HG03196 (cell line): Measurements from ENCODE around the gene CHRD.

Experiments
- ATAC-seq: cut with Tn5 transposase; IDR thresholded peaks from one replicate; pipeline ENCODE4 v1.9.1; 2021; ENCODE audit not compliant: unreplicated experiment

The CHRD gene

DNA sequence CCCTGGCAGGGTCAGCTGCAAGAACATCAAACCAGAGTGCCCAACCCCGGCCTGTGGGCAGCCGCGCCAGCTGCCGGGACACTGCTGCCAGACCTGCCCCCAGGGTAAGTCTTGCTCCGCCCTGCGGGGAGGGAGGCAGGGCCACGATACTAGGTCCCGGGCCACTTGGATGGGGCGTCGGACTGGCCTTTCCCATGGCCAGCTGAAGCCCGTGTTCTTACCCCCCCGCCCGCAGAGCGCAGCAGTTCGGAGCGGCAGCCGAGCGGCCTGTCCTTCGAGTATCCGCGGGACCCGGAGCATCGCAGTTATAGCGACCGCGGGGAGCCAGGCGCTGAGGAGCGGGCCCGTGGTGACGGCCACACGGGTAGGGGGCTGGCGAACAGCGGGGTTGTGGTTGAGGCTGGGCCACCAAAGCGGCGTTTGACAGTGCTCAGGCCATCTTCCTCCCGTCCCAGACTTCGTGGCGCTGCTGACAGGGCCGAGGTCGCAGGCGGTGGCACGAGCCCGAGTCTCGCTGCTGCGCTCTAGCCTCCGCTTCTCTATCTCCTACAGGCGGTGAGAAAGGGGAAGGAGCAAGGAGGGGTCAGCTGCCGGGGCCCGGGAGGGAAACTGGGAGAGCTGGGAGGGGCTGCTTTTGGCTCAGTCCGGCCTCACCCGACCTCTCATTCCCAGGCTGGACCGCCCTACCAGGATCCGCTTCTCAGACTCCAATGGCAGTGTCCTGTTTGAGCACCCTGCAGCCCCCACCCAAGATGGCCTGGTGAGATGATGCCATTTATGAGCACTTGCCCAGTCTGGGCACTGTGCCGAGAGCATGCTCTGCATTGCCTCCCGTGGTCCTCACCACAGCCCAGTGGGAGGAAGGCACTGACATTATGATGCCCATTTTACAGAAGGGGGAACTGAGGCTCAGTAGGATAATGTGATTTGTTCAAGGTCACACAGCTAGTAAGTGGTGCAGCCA is 1.7 kb downstream of the CHRD start:
- ATAC-seq = no peak

DNA sequence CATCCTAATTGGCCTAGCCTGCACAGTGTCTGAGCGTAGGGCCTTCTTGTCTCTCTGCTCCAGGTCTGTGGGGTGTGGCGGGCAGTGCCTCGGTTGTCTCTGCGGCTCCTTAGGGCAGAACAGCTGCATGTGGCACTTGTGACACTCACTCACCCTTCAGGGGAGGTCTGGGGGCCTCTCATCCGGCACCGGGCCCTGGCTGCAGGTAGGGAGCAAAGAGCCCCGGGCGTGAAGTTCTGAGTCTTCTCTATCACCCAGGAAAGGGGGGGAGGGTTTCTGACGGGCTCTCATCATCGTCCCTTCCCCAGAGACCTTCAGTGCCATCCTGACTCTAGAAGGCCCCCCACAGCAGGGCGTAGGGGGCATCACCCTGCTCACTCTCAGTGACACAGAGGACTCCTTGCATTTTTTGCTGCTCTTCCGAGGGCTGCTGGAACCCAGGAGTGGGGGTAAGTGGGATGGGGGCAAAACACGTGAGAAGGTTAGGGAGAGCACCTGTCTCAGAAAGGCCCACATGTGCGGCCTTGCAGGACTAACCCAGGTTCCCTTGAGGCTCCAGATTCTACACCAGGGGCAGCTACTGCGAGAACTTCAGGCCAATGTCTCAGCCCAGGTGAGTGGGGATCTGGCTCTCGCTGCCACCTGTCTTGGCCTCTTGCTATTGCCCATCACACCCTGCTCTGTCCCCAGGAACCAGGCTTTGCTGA is 2.6 kb downstream of the CHRD start:
- no peak for ATAC-seq

DNA sequence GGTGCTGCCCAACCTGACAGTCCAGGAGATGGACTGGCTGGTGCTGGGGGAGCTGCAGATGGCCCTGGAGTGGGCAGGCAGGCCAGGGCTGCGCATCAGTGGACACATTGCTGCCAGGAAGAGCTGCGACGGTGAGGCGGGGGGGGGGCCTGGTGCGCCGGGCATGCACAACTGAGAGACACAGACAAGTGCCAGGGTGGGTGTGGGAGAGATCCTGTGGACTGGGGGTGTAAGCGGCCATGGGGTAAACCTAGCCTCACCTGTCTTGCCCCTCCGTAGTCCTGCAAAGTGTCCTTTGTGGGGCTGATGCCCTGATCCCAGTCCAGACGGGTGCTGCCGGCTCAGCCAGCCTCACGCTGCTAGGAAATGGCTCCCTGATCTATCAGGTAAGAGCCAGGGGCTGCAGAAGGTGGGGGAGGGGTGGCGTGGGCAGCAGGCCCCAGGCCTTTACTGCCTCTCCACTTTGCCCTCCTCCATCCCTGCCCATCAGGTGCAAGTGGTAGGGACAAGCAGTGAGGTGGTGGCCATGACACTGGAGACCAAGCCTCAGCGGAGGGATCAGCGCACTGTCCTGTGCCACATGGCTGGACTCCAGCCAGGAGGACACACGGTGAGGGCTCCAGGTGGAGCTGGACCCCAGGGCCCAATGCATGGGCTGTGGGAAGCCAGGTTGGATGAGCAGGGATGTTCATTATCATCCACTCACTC is 3.3 kb downstream of the CHRD start:
- ATAC-seq = no peak

DNA sequence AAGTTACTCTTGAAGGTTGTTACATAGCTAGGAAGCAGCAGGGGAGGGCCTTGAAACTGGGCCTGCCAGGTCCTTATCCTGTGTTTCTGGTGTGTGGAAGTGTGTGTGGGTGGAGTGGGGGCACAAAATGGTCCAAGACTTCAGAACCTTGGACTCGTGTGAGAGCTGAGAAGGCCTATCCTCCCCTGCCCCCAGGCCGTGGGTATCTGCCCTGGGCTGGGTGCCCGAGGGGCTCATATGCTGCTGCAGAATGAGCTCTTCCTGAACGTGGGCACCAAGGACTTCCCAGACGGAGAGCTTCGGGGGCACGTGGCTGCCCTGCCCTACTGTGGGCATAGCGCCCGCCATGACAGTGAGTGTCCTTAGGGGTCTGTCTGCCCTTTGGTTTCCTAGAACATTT is 4.5 kb downstream of the CHRD start:
- ATAC-seq = no peak

DNA sequence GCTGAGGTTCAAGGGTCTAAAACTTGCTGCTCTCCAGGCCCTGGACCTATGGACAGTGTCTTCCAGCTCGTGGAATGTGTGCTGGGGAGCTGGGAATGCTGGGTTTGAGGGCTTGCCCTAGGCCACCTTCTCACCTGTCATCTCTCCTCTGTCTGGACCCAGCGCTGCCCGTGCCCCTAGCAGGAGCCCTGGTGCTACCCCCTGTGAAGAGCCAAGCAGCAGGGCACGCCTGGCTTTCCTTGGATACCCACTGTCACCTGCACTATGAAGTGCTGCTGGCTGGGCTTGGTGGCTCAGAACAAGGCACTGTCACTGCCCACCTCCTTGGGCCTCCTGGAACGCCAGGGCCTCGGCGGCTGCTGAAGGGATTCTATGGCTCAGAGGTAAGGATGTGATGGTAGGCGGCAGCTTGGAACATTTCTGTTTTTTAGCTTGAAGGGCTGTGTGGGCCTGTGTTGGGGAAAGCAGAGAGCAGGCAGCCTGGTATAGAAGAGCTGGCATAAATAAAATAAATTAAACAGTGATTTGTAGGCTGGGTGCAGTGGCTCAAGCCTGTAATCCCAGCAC is 5.1 kb downstream of the CHRD start:
- ATAC-seq = no peak

DNA sequence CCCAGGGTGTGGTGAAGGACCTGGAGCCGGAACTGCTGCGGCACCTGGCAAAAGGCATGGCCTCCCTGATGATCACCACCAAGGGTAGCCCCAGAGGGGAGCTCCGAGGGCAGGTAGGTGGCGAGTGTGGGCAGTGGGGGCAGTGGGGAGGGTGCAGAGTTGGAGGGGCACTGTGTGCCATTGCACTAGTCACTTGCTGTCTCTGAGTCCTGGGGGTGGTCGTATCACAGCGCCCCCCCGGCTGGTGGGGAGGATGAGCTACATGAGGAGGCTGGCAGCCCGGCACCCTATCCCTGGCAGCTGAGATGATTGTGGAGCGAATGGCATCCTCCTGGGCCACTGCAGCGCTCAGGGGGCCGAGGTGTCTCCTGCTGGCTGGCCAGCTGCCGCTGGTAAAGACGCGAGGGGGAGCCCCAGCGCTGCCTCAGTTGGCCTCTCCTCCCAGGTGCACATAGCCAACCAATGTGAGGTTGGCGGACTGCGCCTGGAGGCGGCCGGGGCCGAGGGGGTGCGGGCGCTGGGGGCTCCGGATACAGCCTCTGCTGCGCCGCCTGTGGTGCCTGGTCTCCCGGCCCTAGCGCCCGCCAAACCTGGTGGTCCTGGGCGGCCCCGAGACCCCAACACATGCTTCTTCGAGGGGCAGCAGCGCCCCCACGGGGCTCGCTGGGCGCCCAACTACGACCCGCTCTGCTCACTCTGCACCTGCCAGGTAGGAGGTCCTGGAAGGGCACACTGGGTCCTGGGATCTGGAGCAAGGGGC is 6.4 kb downstream of the CHRD start:
- ATAC-seq = no peak

DNA sequence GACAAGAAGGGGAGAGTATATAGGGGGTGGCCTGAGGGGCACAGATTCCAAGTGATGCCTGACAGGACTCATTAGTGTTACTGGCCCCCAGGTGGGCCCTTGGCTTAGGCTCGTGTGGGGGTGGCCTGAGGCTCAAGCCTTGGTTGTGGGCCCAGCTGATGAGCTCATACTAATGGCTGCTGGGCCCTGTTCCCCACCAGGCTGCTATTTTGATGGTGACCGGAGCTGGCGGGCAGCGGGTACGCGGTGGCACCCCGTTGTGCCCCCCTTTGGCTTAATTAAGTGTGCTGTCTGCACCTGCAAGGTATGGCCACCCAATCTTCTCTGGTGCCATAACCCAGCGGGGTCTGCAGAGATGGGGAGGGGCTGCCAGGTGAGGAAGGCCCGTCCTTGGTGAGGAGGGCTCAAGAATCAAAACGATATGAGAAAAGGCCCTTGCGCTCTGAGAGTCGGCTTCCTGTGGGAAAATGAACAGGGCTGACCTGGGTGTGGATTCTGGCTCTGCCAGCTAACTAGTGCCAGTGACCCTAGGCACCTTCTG is 7.4 kb downstream of the CHRD start:
- no peak for ATAC-seq

DNA sequence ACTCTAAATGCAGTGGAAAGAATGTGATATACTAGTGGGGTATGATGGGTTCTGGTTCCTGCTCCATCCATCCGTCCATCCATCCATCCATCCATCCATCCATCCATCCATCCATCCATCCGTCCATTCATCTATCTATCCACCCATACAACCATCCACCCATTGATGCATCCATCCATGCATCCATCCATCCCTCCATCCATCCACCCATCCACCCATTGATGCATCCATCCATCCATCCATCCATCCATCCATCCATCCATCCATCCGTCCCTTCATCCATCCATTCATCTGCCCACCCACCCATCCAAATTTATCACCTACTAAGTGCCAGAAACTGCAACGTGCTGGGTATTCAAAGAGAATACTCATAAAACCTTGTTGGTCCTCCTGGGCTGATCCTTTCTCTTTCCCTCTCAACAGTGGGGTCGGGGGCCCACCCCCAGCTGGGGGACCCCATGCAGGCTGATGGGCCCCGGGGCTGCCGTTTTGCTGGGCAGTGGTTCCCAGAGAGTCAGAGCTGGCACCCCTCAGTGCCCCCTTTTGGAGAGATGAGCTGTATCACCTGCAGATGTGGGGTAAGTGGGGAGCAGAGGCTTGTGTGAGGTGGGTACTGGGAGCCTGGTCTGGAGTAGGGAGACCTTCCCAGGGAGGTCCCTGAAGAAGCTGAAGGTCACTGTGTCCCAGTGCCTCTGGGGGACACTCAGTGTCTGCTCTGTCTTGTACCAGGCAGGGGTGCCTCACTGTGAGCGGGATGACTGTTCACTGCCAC is 8.5 kb downstream of the CHRD start:
- ATAC-seq = no peak

DNA sequence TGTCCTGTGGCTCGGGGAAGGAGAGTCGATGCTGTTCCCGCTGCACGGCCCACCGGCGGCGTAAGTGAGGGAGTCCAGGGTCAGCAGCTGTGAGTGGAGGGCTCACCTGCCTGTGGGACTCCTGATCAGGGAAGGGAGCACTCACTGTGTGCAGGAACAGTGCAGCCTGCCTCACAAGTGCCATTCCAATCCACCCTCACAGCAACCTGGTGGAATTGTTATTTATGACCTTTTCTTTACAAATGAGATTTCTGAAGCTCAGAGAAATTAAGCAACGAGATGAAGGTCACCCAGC is 9.0 kb downstream of the CHRD start:
- no peak for ATAC-seq

DNA sequence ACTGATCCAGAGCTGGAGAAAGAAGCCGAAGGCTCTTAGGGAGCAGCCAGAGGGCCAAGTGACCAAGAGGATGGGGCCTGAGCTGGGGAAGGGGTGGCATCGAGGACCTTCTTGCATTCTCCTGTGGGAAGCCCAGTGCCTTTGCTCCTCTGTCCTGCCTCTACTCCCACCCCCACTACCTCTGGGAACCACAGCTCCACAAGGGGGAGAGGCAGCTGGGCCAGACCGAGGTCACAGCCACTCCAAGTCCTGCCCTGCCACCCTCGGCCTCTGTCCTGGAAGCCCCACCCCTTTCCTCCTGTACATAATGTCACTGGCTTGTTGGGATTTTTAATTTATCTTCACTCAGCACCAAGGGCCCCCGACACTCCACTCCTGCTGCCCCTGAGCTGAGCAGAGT is 9.5 kb downstream of the CHRD start:
- ATAC-seq = no peak

DNA sequence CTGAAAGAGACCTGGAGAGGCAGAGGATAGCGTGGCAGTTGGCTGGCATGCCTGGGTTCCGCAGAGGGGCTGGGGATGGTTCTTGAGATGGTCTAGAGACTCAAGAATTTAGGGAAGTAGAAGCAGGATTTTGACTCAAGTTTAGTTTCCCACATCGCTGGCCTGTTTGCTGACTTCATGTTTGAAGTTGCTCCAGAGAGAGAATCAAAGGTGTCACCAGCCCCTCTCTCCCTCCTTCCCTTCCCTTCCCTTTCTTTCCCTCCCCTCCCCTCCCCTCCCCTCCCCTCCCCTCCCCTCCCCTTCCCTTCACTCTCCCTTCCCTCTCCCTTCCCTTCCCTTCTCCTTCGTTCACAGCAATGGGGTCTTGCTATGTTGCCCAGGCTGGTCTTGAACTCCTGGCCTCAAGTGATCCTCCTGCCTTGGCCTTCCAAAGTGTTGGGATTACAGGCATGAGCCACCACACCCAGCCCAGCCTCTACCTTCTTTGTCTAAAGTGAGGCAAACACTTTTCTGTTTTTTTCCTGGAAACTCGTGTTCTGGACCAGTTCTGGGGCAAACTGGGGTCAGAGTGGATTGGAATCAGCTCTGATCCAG is 10.2 kb downstream of the CHRD start:
- no peak for ATAC-seq

DNA sequence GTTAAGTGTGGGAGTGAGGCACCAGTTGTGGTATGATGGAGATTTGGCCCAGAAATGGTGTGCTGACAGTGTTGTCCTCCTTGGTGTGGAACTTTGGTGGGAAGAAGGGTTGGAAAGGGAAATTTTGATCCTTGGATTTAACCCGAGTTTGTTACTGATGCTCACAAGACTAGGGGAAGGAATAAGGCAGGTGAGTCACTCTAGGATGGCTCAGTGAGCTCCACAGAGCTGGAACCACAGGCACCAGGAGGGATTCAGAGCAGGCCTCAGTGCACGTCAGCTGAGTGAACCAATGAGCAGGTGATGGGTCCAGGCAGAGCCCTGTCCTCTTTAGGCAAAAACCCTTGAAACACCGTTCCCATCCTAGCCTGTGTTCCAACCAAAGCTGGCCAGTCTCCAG is 11.4 kb downstream of the CHRD start:
- no peak for ATAC-seq

DNA sequence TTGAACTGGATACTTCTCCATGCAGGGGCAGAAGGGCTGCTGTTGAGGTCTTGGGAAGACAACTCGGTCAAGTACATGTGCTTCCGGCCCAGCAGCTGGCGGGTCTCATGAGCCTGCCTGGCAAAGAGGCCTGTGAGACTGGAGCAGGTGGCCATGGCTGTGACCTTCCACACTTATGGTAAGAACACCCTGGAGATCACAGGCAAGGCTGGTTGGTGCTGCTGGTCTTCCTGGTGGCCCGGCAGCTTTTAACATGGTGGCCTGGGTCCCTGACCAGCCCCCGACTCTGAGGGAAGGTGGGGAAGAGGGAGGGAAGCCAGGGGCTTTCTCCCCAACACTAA is 15.4 kb downstream of the CHRD start:
- no peak for ATAC-seq

DNA sequence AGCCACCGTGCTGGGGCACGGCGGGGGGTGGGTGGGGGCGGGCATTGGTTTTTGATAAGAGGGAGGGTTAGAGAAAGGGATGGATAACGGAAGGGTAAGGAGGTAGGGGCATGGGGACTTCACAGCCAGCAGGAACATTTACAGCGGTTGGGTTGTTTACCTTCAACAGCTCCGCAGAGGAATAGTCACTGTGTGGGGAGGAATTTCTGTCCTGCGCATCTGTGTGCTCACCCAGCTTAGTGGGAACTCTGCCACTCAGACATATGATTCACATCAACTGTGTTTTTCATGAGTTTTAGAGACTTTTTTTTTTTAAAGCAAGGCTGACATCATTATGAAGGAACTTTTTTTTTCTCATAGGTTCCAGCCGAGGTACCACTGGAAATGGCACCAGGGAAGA is 19.6 kb downstream of the CHRD start:
- ATAC-seq = no peak

DNA sequence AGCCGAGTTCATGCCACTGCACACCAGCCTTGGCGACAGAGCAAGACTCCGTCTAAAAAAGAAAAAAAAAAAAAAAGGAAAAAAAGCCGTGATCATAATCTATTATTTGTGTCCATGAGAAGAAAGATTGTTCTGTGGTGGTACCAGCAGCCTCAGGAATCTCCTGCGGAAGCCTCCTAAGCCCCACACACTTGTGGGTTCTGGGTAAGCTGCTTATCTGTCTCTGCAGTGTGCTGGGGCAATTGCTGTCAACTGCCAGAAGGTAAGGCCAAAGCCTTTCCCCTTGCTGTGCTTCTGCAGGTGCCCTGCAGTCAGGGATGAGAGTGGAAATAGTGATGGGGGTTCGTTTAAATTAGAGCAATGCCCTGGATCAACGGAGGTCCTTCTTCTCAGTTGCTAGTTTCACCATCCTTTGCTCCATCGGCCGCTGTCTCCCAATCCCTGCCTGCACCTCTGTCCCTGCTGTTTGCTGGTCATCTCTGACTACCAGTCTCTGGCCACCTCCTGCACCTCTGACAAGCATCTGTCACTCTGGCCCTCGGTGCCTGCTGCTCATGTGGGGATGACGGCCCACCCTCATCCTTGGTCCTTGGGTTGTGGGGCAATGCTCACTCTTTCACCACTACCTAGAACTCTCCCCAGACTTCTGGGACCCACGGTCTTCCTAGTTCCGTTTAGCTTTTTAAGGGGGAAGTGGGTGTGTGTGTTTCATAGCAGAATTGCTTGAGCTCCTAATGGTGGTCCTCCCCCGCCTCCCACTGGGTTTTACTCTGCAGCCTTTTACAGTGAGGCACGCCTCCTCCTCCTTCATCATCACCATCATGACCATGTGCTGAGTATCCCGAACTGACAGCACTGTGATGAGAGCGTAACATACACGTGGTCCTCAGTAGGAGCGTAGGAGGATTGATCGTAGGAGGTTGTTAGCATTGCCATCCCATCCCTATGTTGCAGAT is 25.5 kb downstream of the CHRD start:
- no peak for ATAC-seq

DNA sequence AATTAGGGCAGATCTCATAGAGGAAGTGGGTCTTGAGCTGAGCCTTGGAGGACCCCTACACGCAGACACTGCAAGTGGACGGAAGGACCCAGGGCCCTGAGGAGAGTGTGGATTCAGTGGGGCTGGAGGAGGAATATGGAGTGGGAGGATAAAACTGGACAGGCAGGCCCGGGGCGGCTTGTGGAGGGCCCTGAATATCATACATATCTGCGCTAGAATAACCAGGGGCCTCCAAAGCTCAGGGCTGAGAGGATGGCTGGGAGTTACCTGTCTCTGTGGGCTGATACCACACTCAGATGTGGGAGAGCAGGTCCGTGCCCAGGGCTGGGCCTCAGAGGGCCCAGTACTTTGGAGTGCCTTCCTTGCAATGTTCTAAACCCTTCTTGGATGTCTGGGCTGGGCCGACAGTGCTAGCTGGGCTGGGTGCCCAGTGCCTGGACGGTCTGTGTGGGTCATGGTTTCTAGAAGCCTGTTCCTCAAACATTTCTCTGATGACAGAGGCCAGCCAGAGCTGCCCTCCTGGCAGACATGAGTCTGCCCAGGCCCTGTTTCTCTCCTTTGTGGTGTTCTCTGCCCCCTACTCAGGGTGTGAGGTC is 29.6 kb downstream of the CHRD start:
- no peak for ATAC-seq

DNA sequence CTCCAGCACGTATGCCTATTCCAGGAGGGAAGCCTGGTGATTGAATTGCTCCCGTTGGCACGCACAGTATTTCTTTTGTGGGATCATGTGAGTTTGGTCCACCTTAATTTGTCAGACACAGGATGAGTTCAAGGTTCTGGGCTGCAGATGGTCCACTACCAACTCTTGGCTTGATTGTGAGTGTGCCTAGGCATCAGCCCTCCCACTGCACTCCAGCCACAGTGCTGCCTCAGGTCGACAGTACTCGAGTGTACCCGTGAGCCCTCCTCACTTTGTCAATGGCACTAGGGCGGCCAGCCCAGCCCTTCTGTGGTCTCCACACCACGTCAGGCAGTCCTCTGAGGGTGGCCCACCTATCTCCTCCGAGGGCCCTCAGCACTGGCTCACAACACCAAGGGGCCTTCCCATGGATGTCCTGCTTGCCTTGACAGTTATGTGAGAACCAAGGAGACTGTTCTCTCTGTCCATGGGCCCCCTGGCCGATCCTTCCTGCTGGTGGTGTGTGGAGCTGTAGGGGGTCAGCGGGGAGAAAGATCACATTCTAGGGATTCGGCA is 30.2 kb downstream of the CHRD start:
- no peak for ATAC-seq
